HG03159 (cell line): ENCODE measurements around the gene HOXC9.

Source experiments
- ATAC-seq: cut with Tn5 transposase; IDR thresholded peaks from one replicate; pipeline ENCODE4 v1.9.1; 2021; ENCODE audit warnings: mild to moderate bottlenecking, moderate library complexity; ENCODE audit not compliant: unreplicated experiment

Gene HOXC9

GRCh38 chr12:53975479-53976152 is 24.3 kb upstream of the HOXC9 start:
- no peak for ATAC-seq

GRCh38 chr12:53976172-53976822 is 23.7 kb upstream of the HOXC9 start:
- no peak for ATAC-seq

GRCh38 chr12:53976823-53977595 is 23.0 kb upstream of the HOXC9 start:
- no peak for ATAC-seq

- ATAC-seq = no peak
Observed at GRCh38 chr12:53977596-53978445, 22.1 kb upstream of the HOXC9 start.

GRCh38 chr12:53978477-53979356 is 21.2 kb upstream of the HOXC9 start:
- ATAC-seq = no peak

GRCh38 chr12:53980104-53980801 is 19.7 kb upstream of the HOXC9 start:
- ATAC-seq = no peak

- no peak for ATAC-seq
Observed at GRCh38 chr12:53980802-53981496, 19.0 kb upstream of the HOXC9 start.

GRCh38 chr12:53981634-53982565 is 18.1 kb upstream of the HOXC9 start:
- ATAC-seq = no peak

- no peak for ATAC-seq
Observed at GRCh38 chr12:53982648-53983567, 17.1 kb upstream of the HOXC9 start.

- ATAC-seq = no peak
Observed at GRCh38 chr12:53983568-53983949, 16.4 kb upstream of the HOXC9 start.

GRCh38 chr12:53983950-53984572 is 15.9 kb upstream of the HOXC9 start:
- ATAC-seq = no peak

GRCh38 chr12:53984901-53985691 is 14.9 kb upstream of the HOXC9 start, which contains the start of gene HOXC10:
Gene HOXC10 (plus strand): TSS chr12:53985146. CDS start chr12:53985260, 114 bp downstream.
- no peak for ATAC-seq

- no peak for ATAC-seq
Observed at GRCh38 chr12:53985692-53985993, 14.3 kb upstream of the HOXC9 start.

GRCh38 chr12:53985994-53986685 is 13.8 kb upstream of the HOXC9 start:
- ATAC-seq = no peak
